ENCODE results near the gene F10.

Gene F10

DNA sequence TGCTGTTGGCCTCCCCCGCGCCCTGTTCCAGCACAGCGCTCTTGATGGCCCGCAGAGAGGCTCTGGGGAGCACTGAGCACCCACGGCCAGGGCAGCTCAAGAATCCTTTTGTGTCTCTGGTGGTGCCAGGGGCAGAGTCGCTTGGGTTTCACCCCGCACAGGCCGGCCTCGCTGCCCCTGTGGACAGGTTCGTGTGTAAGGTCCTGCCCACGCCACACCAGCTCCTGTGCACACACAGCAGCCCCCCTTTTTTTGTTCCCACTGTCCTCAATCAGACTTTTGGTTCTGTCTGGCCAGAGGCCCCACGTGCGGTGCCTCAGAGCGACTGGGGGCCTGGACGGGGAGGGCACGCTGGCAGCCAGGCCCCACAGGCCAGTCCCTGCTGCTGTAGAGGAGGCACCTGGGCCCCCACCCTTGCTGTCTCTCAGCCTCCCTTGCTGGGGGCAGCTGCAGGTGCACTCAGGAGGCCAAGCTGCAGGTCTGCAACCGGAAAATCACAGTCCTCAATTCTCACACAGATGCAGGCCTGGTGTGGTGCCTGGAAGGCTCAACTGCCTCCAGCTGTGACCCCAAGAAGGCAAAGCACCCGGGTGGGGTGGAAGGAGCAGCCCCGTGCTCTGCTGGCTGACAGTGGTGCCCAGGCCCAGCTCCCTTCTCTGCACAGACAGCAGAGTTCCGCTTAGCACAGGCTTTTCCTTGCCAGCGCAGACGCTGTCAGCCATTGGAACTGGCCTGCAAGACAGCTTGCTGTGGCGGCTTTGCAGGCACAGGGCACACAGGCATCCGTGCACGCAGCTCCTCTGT, 29.6 kb upstream of the F10 start:
- ATAC-seq: no peak
- TF ChIP-seq RARB (CRISPR knock-in tag; IDR thresholded peaks at IDR 0.05) (no peak), OSR1 (CRISPR knock-in tag; IDR thresholded peaks at IDR 0.05) (no peak), ZNF70 (CRISPR knock-in tag; IDR thresholded peaks at IDR 0.05) (no peak), GLIS3 (CRISPR knock-in tag; IDR thresholded peaks at IDR 0.05) (no peak), ZC3H10 (CRISPR knock-in tag; IDR thresholded peaks at IDR 0.05) (no peak), ESRRG (CRISPR knock-in tag; IDR thresholded peaks at IDR 0.05) (no peak), ISL1 (CRISPR knock-in tag; IDR thresholded peaks at IDR 0.05) (no peak), CSDC2 (CRISPR knock-in tag; IDR thresholded peaks at IDR 0.05) (no peak), ZFP3 (CRISPR knock-in tag; IDR thresholded peaks at IDR 0.05) (no peak), SNAI2 (CRISPR knock-in tag; IDR thresholded peaks at IDR 0.05) (no peak)
- TF ChIP-seq, protein P1, sequence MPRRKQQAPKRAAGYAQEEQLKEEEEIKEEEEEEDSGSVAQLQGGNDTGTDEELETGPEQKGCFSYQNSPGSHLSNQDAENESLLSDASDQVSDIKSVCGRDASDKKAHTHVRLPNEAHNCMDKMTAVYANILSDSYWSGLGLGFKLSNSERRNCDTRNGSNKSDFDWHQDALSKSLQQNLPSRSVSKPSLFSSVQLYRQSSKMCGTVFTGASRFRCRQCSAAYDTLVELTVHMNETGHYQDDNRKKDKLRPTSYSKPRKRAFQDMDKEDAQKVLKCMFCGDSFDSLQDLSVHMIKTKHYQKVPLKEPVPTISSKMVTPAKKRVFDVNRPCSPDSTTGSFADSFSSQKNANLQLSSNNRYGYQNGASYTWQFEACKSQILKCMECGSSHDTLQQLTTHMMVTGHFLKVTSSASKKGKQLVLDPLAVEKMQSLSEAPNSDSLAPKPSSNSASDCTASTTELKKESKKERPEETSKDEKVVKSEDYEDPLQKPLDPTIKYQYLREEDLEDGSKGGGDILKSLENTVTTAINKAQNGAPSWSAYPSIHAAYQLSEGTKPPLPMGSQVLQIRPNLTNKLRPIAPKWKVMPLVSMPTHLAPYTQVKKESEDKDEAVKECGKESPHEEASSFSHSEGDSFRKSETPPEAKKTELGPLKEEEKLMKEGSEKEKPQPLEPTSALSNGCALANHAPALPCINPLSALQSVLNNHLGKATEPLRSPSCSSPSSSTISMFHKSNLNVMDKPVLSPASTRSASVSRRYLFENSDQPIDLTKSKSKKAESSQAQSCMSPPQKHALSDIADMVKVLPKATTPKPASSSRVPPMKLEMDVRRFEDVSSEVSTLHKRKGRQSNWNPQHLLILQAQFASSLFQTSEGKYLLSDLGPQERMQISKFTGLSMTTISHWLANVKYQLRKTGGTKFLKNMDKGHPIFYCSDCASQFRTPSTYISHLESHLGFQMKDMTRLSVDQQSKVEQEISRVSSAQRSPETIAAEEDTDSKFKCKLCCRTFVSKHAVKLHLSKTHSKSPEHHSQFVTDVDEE (CRISPR knock-in tag; IDR thresholded peaks at IDR 0.05): no peak
- TF ChIP-seq, protein P2, sequence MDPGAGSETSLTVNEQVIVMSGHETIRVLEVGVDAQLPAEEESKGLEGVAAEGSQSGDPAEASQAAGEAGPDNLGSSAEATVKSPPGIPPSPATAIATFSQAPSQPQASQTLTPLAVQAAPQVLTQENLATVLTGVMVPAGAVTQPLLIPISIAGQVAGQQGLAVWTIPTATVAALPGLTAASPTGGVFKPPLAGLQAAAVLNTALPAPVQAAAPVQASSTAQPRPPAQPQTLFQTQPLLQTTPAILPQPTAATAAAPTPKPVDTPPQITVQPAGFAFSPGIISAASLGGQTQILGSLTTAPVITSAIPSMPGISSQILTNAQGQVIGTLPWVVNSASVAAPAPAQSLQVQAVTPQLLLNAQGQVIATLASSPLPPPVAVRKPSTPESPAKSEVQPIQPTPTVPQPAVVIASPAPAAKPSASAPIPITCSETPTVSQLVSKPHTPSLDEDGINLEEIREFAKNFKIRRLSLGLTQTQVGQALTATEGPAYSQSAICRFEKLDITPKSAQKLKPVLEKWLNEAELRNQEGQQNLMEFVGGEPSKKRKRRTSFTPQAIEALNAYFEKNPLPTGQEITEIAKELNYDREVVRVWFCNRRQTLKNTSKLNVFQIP (CRISPR knock-in tag; IDR thresholded peaks at IDR 0.05; ENCODE audit: borderline replicate concordance, low read depth): no peak

DNA sequence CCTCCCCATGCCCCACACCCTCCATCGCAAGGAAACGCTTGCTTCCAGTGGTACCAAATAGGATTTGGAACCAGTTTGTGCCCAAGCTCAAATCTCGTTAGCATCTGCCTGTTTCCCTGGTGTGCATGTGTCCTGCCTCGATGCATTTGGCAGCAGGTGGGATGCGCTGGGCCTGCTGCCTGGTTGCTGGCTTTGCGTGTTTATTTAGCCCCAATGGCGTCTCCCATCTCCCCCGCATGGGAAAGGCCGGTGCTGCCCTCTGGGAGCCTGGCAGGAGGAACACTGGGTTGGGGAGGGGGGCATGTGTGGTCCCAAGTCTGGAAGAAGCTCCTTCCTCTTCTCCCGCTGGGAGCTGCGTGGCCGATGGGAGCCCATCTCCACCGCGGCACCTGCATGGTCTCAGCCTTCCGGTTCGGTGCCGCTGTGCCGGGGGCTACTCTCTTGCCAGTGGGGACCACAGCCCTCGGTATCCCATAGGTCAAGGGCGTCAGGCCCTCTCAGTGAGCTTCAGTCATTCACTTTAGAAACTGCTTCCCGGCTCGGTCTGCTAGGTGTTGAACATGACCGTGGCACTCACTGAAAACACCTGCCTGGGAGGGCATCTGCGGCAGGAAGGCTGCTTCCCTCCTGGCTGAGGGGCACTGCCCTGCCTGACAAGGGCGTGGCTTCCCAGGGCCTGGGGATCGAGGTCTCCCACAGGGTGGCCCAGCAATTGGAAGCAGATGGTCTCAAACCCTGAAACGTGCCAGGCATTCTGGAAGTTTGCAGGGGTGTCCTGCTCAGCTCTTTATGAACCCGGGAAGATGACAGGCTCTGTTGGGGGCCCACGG, 28.8 kb upstream of the F10 start:
- no peak for ATAC-seq

DNA sequence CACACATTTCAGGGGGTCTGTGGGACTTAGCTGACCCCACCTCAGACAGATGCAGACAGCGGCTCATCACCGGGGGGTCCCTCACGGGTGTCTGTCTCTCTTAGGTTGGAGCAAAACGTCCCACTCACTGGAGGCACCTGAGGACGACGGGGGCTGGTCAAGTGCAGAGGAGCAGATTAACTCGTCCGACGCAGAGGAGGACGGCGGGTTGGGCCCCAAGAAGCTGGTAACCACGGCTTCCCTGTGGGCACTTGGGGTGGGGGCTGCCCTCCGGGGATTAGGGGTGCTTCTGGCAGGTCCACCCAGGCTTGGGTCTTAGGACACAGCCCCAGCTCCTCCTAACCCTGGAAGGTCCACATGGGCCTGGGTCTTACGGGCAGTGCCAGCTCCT, 28.2 kb upstream of the F10 start:
- TF ChIP-seq BACH2 (CRISPR knock-in tag; IDR thresholded peaks at IDR 0.05; ENCODE audit: borderline replicate concordance): no peak
- TF ChIP-seq ZFP30 (CRISPR knock-in tag; IDR thresholded peaks at IDR 0.05): no peak
- TF ChIP-seq, protein P3, sequence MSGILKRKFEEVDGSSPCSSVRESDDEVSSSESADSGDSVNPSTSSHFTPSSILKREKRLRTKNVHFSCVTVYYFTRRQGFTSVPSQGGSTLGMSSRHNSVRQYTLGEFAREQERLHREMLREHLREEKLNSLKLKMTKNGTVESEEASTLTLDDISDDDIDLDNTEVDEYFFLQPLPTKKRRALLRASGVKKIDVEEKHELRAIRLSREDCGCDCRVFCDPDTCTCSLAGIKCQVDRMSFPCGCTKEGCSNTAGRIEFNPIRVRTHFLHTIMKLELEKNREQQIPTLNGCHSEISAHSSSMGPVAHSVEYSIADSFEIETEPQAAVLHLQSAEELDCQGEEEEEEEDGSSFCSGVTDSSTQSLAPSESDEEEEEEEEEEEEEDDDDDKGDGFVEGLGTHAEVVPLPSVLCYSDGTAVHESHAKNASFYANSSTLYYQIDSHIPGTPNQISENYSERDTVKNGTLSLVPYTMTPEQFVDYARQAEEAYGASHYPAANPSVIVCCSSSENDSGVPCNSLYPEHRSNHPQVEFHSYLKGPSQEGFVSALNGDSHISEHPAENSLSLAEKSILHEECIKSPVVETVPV (CRISPR knock-in tag; IDR thresholded peaks at IDR 0.05): no peak
- no peak for TF ChIP-seq ARNTL (CRISPR knock-in tag; IDR thresholded peaks at IDR 0.05; ENCODE audit: borderline replicate concordance, low read depth)
- TF ChIP-seq, protein P4, sequence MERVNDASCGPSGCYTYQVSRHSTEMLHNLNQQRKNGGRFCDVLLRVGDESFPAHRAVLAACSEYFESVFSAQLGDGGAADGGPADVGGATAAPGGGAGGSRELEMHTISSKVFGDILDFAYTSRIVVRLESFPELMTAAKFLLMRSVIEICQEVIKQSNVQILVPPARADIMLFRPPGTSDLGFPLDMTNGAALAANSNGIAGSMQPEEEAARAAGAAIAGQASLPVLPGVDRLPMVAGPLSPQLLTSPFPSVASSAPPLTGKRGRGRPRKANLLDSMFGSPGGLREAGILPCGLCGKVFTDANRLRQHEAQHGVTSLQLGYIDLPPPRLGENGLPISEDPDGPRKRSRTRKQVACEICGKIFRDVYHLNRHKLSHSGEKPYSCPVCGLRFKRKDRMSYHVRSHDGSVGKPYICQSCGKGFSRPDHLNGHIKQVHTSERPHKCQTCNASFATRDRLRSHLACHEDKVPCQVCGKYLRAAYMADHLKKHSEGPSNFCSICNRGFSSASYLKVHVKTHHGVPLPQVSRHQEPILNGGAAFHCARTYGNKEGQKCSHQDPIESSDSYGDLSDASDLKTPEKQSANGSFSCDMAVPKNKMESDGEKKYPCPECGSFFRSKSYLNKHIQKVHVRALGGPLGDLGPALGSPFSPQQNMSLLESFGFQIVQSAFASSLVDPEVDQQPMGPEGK (CRISPR knock-in tag; IDR thresholded peaks at IDR 0.05; ENCODE audit: borderline replicate concordance): no peak
- no peak for ATAC-seq

More for the DNA sequence above, 28.8 kb upstream of the F10 start:
- TF ChIP-seq ZFP30 (CRISPR knock-in tag; IDR thresholded peaks at IDR 0.05) (no peak), ZC3H10 (CRISPR knock-in tag; IDR thresholded peaks at IDR 0.05) (no peak), RARB (CRISPR knock-in tag; IDR thresholded peaks at IDR 0.05) (no peak), GLIS3 (CRISPR knock-in tag; IDR thresholded peaks at IDR 0.05) (no peak), ZNF70 (CRISPR knock-in tag; IDR thresholded peaks at IDR 0.05) (no peak), ZNF8 (CRISPR knock-in tag; IDR thresholded peaks at IDR 0.05) (no peak), ARNTL (CRISPR knock-in tag; IDR thresholded peaks at IDR 0.05; ENCODE audit: borderline replicate concordance, low read depth) (no peak), ISL1 (CRISPR knock-in tag; IDR thresholded peaks at IDR 0.05) (no peak), TOX (CRISPR knock-in tag; IDR thresholded peaks at IDR 0.05; ENCODE audit: borderline replicate concordance) (no peak), ZFP3 (CRISPR knock-in tag; IDR thresholded peaks at IDR 0.05) (no peak), BACH2 (CRISPR knock-in tag; IDR thresholded peaks at IDR 0.05; ENCODE audit: borderline replicate concordance) (no peak), TCF4 (CRISPR knock-in tag; IDR thresholded peaks at IDR 0.05; ENCODE audit: borderline replicate concordance) (no peak)
- TF ChIP-seq, protein P1 (CRISPR knock-in tag; IDR thresholded peaks at IDR 0.05): no peak
- TF ChIP-seq, protein P5, sequence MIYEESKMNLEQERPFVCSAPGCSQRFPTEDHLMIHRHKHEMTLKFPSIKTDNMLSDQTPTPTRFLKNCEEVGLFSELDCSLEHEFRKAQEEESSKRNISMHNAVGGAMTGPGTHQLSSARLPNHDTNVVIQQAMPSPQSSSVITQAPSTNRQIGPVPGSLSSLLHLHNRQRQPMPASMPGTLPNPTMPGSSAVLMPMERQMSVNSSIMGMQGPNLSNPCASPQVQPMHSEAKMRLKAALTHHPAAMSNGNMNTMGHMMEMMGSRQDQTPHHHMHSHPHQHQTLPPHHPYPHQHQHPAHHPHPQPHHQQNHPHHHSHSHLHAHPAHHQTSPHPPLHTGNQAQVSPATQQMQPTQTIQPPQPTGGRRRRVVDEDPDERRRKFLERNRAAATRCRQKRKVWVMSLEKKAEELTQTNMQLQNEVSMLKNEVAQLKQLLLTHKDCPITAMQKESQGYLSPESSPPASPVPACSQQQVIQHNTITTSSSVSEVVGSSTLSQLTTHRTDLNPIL (CRISPR knock-in tag; IDR thresholded peaks at IDR 0.05; ENCODE audit: low read depth): no peak

All from SK-N-SH treated with all-trans-retinoic acid at 6 μM for 48 hours (cell line).